GM18868 (cell line): Measurements from ENCODE around the gene C14orf119.

Experiments used
- ATAC-seq: cut with Tn5 transposase; IDR thresholded peaks from one replicate; pipeline ENCODE4 v1.9.1; 2021; ENCODE audit warnings: mild to moderate bottlenecking, moderate library complexity; ENCODE audit not compliant: unreplicated experiment

Gene C14orf119

GRCh38 chr14:23124337-23124954 lies 29.1 kb downstream of the C14orf119 start:
- no peak for ATAC-seq

GRCh38 chr14:23125011-23125410 lies 29.7 kb downstream of the C14orf119 start:
- no peak for ATAC-seq

GRCh38 chr14:23125933-23126524 lies 30.7 kb downstream of the C14orf119 start:
- ATAC-seq: no peak

GRCh38 chr14:23126548-23127278 lies 31.4 kb downstream of the C14orf119 start:
- ATAC-seq: no peak

GRCh38 chr14:23127861-23128260 lies 32.6 kb downstream of the C14orf119 start:
- ATAC-seq: no peak

- no peak for ATAC-seq
These were observed 33.9 kb downstream of the C14orf119 start for GRCh38 chr14:23128969-23129758.

- ATAC-seq: no peak
These were observed 34.5 kb downstream of the C14orf119 start for GRCh38 chr14:23129759-23130316.

- ATAC-seq: no peak
These were observed 35.6 kb downstream of the C14orf119 start for GRCh38 chr14:23130871-23131270.

- no peak for ATAC-seq
These were observed 36.2 kb downstream of the C14orf119 start for GRCh38 chr14:23131482-23131881.

- ATAC-seq: no peak
These were observed 37.7 kb downstream of the C14orf119 start for GRCh38 chr14:23132970-23133369.

- no peak for ATAC-seq
These were observed 41.3 kb downstream of the C14orf119 start for GRCh38 chr14:23136566-23137133.

- no peak for ATAC-seq
These were observed 42.0 kb downstream of the C14orf119 start for GRCh38 chr14:23137192-23137812.

- no peak for ATAC-seq
These were observed 42.7 kb downstream of the C14orf119 start for GRCh38 chr14:23137813-23138535.

- ATAC-seq: no peak
These were observed 44.6 kb downstream of the C14orf119 start for GRCh38 chr14:23139874-23140273.

GRCh38 chr14:23140371-23140770 lies 45.1 kb downstream of the C14orf119 start:
- ATAC-seq: no peak

GRCh38 chr14:23141706-23142444 lies 46.6 kb downstream of the C14orf119 start:
- no peak for ATAC-seq

GRCh38 chr14:23142826-23143225 lies 47.5 kb downstream of the C14orf119 start:
- no peak for ATAC-seq

GRCh38 chr14:23143911-23144310 lies 48.6 kb downstream of the C14orf119 start:
- ATAC-seq: no peak

- ATAC-seq: no peak
These were observed 50.6 kb downstream of the C14orf119 start for GRCh38 chr14:23145794-23146350.
